C4-2B (cell line): ENCODE results near the gene LTBP2.

ENCODE experiments used
- ZFX ChIP-seq: fragments of 450-650 bp; IDR thresholded peaks from 2 replicates; pipeline ENCODE4 v1.6.1; 2017
- TF ChIP-seq, protein P1 (sequence below): fragments of 450-650 bp; conservative IDR thresholded peaks from 2 replicates; pipeline ENCODE4 v1.5.1; 2017; ENCODE audit warnings: mild to moderate bottlenecking

DNA sequence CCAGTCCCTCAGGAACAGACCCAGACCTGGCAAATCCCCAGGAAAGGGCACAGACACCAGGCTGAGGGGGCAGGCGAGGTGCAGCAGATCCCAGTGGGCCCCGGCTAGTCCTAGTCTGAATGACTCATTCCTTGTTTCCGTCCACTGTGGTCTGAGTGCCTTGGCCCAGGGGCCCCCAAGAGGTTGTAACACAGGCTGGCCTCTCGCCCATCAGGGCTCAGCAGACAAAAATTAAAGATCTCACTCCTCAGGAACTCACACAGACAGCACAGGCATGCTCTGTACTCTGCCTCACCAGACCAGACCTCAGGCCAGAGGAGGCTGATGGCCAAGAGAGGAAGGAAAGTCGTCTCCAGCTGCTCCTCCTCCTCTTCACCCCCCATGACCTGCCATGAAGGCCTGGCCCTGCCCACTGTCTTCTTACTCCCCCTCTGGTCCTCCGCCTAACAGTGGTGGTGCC, 7.7 kb upstream of the LTBP2 start:
- TF ChIP-seq ZFX, result no peak
- TF ChIP-seq, protein P1, sequence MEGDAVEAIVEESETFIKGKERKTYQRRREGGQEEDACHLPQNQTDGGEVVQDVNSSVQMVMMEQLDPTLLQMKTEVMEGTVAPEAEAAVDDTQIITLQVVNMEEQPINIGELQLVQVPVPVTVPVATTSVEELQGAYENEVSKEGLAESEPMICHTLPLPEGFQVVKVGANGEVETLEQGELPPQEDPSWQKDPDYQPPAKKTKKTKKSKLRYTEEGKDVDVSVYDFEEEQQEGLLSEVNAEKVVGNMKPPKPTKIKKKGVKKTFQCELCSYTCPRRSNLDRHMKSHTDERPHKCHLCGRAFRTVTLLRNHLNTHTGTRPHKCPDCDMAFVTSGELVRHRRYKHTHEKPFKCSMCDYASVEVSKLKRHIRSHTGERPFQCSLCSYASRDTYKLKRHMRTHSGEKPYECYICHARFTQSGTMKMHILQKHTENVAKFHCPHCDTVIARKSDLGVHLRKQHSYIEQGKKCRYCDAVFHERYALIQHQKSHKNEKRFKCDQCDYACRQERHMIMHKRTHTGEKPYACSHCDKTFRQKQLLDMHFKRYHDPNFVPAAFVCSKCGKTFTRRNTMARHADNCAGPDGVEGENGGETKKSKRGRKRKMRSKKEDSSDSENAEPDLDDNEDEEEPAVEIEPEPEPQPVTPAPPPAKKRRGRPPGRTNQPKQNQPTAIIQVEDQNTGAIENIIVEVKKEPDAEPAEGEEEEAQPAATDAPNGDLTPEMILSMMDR, result no peak
